Measurements from ENCODE around the gene TMEM79.

Gene TMEM79

DNA sequence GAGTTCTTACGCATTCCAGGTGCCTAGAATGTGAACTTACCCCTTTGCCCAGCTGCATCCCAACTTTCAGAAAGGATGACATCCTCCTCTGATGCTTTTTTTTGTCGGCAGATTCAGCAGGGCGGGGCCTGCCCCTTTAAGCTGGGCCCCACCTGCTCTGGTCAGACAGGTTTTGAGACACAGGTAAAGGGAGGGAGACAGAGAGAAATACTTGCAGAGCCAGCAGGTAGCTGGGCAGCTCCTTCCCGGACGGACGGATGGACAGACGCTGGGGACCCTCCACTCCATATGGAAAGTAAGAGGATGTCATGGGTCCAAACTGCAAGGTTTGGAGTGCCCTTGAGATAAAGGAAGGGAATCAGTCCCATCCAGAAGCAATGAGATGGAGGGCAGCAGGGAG lies at the start of gene TMEM79:
Gene TMEM79, plus strand, starts transcription at position 214 of the 400 bp plus-strand sequence. CDS start 902 bp downstream, outside the sequence.
- DNase-seq, result no peak

- no peak for DNase-seq
These were observed 48.0 kb upstream of the TMEM79 start for GRCh38 chr1:156236164-156236563.

GRCh38 chr1:156238248-156238647 lies 45.9 kb upstream of the TMEM79 start:
- DNase-seq, result no peak

DNA sequence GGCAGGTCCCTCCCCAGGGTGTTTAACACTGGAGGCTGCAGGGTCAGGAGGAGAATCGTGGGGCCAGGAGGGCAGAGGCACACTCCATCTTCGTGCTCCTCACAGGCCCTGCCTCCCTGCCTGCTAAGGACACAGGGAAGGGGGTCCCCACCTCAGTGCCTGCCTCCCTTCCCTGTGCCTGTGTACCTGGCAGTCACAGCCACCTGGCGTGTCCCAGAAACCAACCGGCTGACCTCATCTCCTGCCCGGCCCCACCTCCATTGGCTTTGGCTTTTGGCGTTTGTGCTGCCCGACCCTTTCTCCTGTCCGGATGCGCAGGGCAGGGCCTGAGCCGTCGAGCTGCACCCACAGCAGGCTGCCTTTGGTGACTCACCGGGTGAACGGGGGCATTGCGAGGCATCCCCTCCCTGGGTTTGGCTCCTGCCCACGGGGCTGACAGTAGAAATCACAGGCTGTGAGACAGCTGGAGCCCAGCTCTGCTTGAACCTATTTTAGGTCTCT lies 42.8 kb upstream of the TMEM79 start:
- DNase-seq, result no peak

GRCh38 chr1:156241926-156242325 lies 42.2 kb upstream of the TMEM79 start, which contains the start of gene BGLAP:
TSS of gene BGLAP (plus strand) at chr1:156242184. CDS start at chr1:156242232, 48 bp downstream.
- DNase-seq, result no peak

- no peak for DNase-seq
These were observed 41.4 kb upstream of the TMEM79 start for GRCh38 chr1:156242738-156243137.

DNA sequence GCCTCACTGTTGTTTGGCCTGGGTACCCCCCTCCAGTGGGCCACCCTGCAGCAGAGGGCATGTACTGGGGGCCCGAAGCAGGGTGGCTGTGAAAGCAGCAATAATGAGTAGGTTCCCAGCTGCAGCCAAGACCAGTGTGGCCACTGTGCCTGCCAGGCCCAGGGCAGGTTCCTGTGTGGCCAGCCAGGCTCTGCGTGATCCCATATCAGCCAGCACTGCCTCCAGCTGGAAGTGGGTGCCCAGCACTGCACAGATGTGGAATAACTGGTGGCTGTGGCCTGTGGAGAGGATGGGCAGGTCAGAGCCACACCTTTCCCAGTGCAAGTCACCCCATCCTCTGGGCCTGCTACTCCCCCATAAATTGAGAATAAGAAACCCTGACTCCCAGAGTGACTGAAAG lies 40.0 kb upstream of the TMEM79 start:
- no peak for DNase-seq

DNA sequence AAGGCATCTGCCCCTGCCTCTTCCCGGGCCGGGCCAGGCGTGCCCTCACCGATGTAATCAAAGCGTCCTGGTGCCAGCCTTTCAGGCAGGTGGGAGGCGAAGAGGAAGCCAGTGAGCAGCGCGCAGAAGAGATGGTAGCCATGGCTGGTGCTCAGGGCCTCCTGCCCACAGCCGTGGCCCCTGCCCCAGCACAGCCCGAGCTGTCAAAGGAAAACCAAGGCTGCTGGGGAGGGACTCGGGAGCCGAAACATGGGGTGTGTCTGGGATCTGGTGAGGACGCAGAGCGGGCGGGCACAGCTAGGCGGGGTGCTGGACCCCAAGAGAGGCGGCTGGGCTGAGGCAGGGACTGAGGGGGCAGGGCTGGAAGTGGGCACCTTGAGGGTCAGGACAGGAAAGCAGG lies 39.4 kb upstream of the TMEM79 start:
- no peak for DNase-seq

- DNase-seq, result peak; percentile 45
These were observed 38.5 kb upstream of the TMEM79 start for GRCh38 chr1:156245451-156246232.

DNA sequence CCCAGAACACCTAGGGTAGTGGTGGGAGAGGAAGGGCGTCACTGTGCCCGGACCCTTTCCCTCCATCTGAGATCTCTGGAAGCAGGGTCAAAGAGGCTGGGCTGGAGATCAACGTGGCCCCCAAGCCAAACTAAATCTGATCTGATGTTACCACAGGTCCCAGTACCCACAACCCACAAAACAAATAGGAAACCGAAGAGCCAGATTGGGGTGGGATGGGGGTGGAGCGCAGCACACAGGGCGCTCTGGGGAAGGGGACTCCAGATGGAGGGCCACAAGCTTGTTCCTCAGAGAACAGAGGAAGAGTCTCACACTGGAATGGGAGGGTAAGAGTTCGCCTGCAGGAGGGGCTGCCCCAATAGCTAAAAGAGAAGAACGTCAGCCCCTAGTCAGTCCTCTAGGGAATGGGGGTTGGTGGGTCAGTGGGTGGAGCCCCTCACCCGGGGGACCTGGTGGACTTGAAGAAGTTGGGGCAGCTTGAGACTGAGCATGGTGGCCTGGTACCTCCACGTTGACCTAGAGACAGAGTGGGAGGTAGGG lies 37.8 kb upstream of the TMEM79 start:
- DNase-seq, result no peak

GRCh38 chr1:156246781-156247459 lies 37.2 kb upstream of the TMEM79 start:
- DNase-seq, result no peak

- no peak for DNase-seq
These were observed 36.4 kb upstream of the TMEM79 start, which contains the start of gene PAQR6 for GRCh38 chr1:156247460-156248322. TSS of gene PAQR6 (minus strand) at chr1:156248056. CDS start at chr1:156246731, 1,325 bp downstream.

- no peak for DNase-seq
These were observed 35.8 kb upstream of the TMEM79 start for GRCh38 chr1:156248323-156248683.

- DNase-seq, result no peak
These were observed 34.5 kb upstream of the TMEM79 start for GRCh38 chr1:156249593-156249992.

DNA sequence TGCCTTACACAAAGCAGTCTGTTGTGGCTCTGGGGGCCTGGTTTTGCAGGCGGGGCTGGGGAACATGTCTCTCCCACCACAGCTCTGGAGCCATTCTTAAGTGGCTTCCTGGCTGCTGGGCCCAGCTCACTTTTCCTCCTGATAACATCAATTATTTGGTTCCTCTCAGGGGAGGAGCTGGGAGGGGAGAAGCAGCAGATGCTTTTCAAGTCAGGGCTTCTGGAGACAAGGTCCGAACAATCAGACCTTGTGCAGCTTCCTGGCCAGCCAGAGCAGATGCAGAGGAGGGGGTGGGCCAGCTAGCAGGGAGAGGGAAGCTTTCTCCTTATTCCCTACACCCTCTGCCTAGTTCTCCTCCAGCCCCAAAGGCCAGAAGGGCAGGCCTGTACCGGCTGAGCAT lies 32.6 kb upstream of the TMEM79 start:
- no peak for DNase-seq

DNA sequence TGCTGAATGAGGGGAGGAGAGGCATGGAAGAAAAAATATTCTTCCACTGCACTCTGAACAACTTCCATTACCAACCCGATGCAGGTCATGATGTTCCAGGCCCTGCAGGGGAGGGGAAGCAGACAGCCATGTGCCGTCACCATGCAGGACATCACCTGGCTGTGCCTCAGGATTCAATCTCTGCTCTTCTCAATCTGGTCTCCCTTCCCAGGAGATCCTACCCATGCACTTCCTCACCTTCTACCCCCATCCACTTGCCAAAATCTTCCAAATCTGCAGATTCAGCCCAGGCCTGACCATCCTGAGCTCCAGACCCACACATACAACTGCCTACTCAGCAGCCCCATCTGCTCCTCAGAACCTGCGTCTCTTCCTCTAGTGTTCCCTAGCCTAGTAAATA lies 30.5 kb upstream of the TMEM79 start:
- DNase-seq, result no peak

GRCh38 chr1:156257711-156258110 lies 26.4 kb upstream of the TMEM79 start:
- no peak for DNase-seq

DNA sequence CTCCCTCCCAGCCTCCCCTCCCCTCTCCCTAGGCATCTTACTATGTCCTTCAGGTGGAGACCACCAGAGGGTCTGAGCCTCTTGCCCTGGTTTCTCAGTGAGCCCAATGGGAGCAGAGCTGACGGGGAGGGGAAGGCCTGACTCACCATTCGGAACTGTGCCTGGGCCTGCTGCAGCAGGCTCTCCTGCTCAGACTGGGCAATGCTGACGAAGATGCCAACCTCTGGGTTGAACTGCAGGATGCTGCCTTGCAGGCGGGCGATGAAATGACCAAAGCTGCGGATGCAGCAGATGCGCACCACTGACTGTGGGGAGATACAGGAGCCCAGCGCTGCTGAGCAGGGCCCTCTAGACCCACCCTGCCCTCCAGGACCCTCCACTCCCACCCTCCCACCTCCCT lies 25.3 kb upstream of the TMEM79 start:
- no peak for DNase-seq

- DNase-seq, result no peak
These were observed 24.3 kb upstream of the TMEM79 start for GRCh38 chr1:156259805-156260204.

- DNase-seq, result no peak
These were observed 23.2 kb upstream of the TMEM79 start for GRCh38 chr1:156260896-156261295.

- DNase-seq, result no peak
These were observed 21.5 kb upstream of the TMEM79 start for GRCh38 chr1:156262461-156263287.

DNA sequence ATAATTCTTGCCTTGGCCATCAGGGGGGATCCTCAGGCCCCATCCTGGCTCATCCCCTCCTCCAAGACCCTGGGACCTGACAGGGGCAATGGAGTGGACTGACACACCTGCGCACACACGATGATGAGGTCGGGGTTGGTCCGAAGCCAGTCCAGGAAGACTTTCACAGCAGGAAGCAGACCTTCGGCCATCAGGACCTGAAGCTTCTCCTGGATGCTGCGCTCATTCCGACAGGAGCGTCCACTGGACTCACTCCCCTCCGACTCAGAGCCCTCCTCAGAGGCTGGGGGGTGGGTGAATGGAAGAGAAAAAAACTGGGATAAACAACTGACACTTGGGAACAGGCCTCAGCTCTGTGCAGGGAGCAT lies 20.9 kb upstream of the TMEM79 start:
- DNase-seq, result no peak

Measured in activated CD4-positive, alpha-beta T cell treated with anti-CD3 and anti-CD28 coated beads, Interleukin-2, amount 50 U/mL, for 16 hours (primary cell).